T-helper 1 cell treated with Interleukin-12 subunit alpha and Interleukin-12 subunit beta and Interleukin-4 antibody, amounts not matched to agents 30 ng/mL and 1 ng/mL, for 36 hours (primary cell): ENCODE results near the gene ERC1. TPM values are rescaled to one million over a fixed set of nuclear protein-coding genes. Genes with fewer than 3 reads are reported as not detected.

Source experiments
- intact Hi-C: fragments of 100-400 bp; cut with micrococcal nuclease; formaldehyde crosslinking; loops from one replicate; pipeline ENCODE4 v1.15.1; 2024
- total RNA-seq: library from RNA; stranded (reverse); gene quantifications from 2 replicates; pipeline ENCODE4 v1.2.3, GENCODE V29; 2022

ERC1 gene
- 37.8 and 41.0 TPM in 2 replicates for total RNA-seq

GRCh38 chr12:990661-991349 is at the start of gene ERC1:
TSS of gene ERC1 (plus strand) at chr12:991223. CDS start at chr12:1027904, 36,681 bp downstream.
- intact Hi-C loops: loop anchor here (1.0 to 5.0 kb wide), 11 partner anchors 42 to 670 kb away; partner anchors contain the start of genes CCDC77, FBXL14, KDM5A and RAD52

DNA sequence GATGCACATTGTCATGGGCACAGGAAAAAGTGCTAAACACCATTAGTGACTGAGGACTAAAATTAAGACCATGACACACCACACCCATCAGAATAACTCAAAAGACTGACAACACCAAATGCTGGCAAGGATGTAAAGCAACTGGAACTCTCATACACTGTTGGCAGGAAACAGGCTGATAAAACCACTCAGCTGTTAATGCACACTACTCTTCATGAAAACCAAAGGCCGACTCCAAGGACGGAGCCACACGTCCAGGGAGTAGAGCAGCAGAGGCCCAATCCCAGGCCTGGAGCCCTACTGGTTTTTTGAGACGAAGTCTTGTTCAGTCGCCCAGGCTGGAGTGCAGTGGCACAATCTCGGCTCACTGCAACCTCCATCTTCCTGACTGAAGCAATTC is 48.0 kb upstream of the ERC1 start:
- intact Hi-C loops: no loop called here

GRCh38 chr12:944211-944610 is 46.8 kb upstream of the ERC1 start:
- intact Hi-C loops: no loop called here

GRCh38 chr12:946212-946611 is 44.8 kb upstream of the ERC1 start:
- intact Hi-C loops: loop anchor here (5.0 kb wide), 2 partner anchors 39 to 146 kb away; no protein-coding TSS in a partner anchor

- intact Hi-C loops: loop anchor here (5.0 kb wide), 2 partner anchors 39 to 146 kb away; no protein-coding TSS in a partner anchor
Observed at GRCh38 chr12:946631-947030, 44.4 kb upstream of the ERC1 start.

DNA sequence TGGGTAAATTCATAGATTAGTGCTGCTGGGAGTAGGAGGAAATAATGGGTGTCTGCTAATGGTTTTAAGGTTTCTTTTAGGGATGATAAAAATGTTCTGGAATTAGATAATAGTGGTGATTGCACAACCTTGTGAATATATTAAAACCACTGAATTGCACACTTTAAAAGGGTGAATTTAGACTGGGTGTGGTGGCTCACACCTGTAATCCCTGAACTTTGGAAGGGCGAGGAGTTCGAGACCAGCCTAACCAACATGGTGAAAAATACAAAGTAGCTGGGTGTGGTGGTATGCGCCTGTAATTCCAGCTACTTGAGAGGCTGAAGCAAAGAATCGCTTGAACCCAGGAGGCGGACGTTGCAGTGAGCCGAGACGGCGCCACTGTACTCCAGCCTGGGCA is 42.8 kb upstream of the ERC1 start:
- intact Hi-C loops: loop anchor here (2.0 to 5.0 kb wide), 5 partner anchors 41 to 743 kb away; partner anchors contain the start of genes ADIPOR2 and B4GALNT3

- intact Hi-C loops: loop anchor here (1.0 to 5.0 kb wide), 13 partner anchors 42 to 741 kb away; partner anchors contain the start of genes ADIPOR2, B4GALNT3, CCDC77 and ERC1
Observed at GRCh38 chr12:949453-950191, 41.4 kb upstream of the ERC1 start, which contains the start of gene RAD52. TSS of gene RAD52 (minus strand) at chr12:949694. CDS start at chr12:933058, 16,636 bp downstream.

DNA sequence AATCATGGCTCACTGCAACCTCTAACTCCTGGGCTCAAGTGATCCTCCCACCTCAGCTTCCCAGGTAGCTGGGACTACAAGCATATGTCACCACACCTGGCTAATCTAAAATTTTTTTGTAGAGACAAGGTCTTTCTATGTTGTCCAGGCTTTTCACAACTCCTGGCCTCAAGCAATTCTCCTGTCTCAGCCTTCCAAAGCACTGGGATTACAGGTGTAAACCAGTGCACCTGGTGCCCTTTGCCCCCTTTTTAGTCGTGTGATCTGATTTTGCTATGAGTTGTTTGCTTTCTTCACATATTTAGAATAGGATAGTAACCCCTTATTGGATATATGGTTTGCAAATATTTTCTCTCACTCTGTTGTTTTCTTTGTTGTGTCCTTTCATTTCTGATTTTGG is 39.8 kb upstream of the ERC1 start:
- intact Hi-C loops: no loop called here

GRCh38 chr12:953776-954175 is 37.2 kb upstream of the ERC1 start:
- intact Hi-C loops: no loop called here

DNA sequence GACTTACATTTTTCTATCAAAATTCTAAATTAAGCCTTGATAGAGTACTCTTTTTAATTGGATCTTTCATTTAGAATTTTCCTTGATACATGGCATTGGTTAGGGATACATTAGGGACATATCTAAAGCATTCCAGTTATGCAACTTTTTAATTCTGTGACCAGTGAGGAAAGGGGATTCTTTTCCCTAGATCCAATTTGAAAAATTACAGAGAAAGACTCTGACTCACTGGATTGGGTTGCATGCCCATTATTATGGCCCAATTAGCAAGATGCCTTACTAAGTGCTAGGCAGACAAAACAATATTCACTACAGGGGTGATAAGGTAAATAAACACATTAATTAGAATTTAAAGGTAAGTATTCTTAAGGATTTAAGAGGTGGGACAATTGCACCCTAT is 36.3 kb upstream of the ERC1 start:
- intact Hi-C loops: no loop called here

DNA sequence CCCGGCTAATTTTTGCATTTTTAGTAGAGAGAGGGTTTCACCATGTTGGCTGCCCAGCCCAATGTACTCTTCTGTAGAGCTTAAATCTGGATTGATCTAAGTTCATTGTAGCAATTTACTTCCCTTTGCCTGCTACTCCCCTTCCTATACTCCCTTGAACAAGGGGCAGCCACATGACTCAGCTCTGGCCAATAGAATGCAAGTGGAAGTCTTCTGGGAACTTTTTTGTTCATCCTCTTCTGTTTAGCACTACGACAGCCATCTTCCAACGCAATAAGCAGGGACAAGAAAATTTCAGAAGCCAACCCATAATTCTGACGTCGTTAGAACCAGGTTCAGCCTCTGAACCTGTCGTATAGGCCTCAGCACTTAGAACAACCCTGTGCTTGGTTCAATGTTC is 35.1 kb upstream of the ERC1 start:
- intact Hi-C loops: no loop called here

DNA sequence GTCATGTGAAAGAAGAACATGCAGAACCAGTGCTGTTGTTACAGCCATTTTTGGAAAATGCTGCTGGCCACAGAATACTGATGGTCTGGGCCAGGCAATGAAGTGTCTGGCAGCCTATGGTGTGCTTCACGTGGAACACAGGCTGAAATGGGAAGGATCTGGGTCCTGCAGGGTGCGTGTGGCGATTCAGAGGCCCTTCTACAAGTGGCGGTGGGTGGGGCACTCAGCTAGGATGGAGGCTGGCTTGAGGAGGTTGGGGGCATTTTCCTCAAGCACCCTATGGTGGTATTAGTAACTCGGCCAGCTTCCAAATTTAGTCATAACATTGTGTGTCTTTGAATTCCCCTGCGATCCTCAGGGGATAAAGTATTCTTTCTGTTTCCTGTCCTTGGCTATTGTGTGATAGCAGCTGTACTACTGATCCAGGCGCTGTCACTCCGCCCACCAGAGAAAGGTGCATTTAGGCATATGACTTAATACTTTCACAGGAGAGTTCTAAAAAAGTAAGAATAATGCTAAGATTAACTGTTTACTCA is 32.4 kb upstream of the ERC1 start:
- intact Hi-C loops: no loop called here

GRCh38 chr12:966724-967123 is 24.3 kb upstream of the ERC1 start:
- intact Hi-C loops: no loop called here

DNA sequence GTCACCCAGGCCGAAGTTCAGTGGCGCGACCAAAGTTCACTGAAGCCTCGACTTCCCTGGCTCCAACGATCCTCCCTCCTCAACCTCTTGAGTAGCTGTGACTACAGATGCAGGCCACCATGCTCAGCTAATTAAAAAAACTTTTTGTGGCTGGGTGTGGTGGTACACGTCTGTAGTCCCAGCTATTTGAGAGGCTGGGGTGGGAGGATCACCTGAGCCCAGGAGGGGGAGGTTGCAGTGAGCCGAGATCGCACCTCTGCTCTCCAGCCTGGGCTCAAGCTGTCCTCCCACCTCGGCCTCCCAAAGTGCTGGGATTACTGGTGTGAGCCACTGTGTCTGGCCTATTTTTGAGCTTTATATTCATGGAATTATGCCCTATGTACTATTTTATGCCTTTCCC is 23.4 kb upstream of the ERC1 start:
- intact Hi-C loops: no loop called here

DNA sequence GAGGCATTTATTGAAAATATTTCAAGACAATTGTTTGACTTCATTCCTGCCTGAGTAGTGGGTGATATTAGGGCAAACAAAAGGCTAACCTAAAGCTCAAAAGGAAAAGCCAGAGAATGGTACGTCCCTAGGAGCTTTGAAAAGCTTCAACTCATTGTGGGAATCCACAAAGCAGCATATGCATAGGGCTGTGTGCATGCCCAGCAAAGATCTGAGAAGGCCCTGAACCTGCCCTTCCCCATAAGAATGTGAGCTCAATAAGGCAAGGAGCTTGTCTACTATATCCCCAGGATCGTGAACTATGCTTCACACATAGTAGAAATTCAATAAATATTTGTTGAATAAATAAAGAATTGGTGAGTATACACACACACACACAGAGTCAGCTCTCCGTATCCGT is 22.5 kb upstream of the ERC1 start:
- intact Hi-C loops: no loop called here

GRCh38 chr12:969821-970220 is 21.2 kb upstream of the ERC1 start:
- intact Hi-C loops: no loop called here

DNA sequence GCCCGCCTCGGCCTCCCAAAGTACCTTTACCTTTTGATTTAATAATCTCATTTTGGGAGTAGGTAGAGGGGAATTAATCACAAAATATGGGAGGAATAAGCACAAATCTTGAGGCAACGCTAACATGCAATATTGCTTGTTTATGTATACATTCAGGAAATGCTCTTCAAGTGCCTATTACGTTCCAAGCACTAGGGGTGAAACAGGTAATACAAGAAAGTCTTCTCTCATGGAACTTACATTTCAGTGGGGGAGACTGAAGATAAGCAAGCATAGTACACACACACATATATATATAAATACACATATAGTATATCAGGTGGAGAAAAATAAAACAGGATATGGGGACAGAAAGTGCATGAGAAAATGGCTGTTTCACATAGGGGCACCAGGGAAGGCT is 19.0 kb upstream of the ERC1 start:
- intact Hi-C loops: no loop called here

- intact Hi-C loops: no loop called here
Observed at GRCh38 chr12:974271-974862, 16.7 kb upstream of the ERC1 start.

- intact Hi-C loops: no loop called here
Observed at GRCh38 chr12:976644-977043, 14.4 kb upstream of the ERC1 start.

- intact Hi-C loops: no loop called here
Observed at GRCh38 chr12:977156-977555, 13.9 kb upstream of the ERC1 start.

DNA sequence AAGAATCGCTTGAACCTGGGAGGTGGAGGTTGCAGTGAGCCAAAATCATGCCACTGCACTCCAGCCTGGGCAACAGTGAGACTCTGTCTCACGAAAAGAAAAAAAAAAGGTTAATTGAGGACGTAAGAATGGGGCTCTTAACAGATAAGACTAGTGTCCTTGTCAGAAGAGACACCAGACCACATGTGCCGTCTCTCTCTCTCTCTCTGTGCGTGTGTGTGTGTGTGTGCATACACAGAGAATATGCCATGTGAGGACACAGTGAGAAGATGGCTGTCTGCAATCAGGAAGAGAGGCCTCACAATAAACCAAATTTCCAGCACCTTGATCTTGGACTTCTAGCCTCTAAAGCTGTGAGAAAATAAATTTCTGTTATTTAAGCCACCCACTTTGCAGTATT is 11.7 kb upstream of the ERC1 start:
- intact Hi-C loops: no loop called here
